ENCODE results near the gene ATL2. TPM values are rescaled to one million over a fixed set of nuclear protein-coding genes. Genes with fewer than 3 reads are reported as not detected.
"Not testable (repeated sequence)": the region's sequence is repeated elsewhere in the genome, so short reads cannot be mapped to it uniquely, and the experiment has no call there.

The ATL2 gene
- total and polyA plus RNA-seq, 7 donors, result 19.8 to 98.9 (median 59.2) TPM

- no peaks in the 10 kb centered on the region for H3K4me1 ChIP-seq
- no peak overlapping the region for H3K27ac ChIP-seq
- DNase-seq (no peak), ATAC-seq (no peak)
- WGBS, 3 donors, result 51 to 76% (median 67%) methylated on average over 3 of the region's 3 CpGs
- no peaks in the 10 kb centered on the region for H3K27me3 ChIP-seq (ENCODE audit: insufficient read depth in 3 of 3, low read length in 2 of 3)
- TF ChIP-seq CTCF (IDR thresholded peaks at IDR 0.05), result no peak
- no peak overlapping the region for H3K4me3 ChIP-seq
- H3K36me3 ChIP-seq (ENCODE audit: insufficient read depth in 1 of 2, low read depth in 1 of 2), result no peaks in the 10 kb centered on the region
- H3K9me3 ChIP-seq, result peaks cover 7% of the 10 kb centered on the region
- intact Hi-C loops (cut with DNase I), result no loop called here
These were observed 38.0 kb upstream of the ATL2 start for GRCh38 chr2:38415023-38415422.

DNA sequence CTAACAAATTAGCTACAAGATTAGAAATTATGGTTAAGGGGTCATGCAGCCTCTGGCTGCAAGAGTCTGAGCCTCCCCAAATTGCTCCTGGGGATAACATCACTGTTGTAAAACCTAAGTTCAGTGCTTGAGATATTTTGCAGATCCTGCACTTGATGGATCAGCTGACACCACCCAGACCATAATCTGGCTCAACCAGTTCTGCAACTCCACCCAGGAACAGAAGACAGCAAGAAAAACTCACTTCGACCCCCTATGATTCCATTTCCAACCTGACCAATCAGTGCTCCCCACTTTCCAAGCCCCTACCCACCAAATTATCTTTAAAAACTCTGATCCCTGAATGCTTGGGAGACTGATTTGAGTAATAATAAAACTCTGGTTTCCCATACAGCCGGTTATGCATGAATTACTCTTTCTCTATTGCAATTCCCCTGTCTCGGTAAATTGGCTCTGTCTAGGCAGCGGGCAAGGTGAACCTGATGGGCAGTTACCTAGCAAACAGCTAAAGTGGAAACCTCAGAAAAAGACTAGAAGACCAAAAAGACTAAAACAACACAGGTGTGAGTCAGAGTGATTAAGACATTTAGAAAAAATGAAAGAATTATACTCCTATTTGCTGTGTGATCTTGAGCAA lies 35.3 kb upstream of the ATL2 start:
- H3K27ac ChIP-seq, result not testable (repeated sequence)
- 95 to 97% (median 97%) methylated on average over 4 of the region's 4 CpGs for WGBS, 3 donors

GRCh38 chr2:38409156-38410102 lies 32.4 kb upstream of the ATL2 start:
- TF ChIP-seq CTCF (IDR thresholded peaks at IDR 0.05), result no peak
- Histone ChIP-seq H3K27ac (no peak overlapping the region), H3K36me3 (ENCODE audit: insufficient read depth in 1 of 2, low read depth in 1 of 2) (no peaks in the 10 kb centered on the region), H3K4me1 (no peaks in the 10 kb centered on the region), H3K4me3 (no peak overlapping the region), H3K9me3 (peaks cover 7% of the 10 kb centered on the region), H3K27me3 (ENCODE audit: insufficient read depth in 3 of 3, low read length in 2 of 3) (no peaks in the 10 kb centered on the region)
- WGBS, 3 donors, result 32 to 44% (median 33%) methylated on average over 2 of the region's 2 CpGs
- no peak for DNase-seq
- ATAC-seq, result peak in 2 of 4 donors; percentile 45 to 51
- intact Hi-C loops (cut with DNase I), result no loop called here

More for the DNA sequence above, 35.3 kb upstream of the ATL2 start:
- H3K36me3 ChIP-seq (ENCODE audit: insufficient read depth in 1 of 2, low read depth in 1 of 2); H3K4me3 ChIP-seq; DNase-seq; H3K27me3 ChIP-seq (ENCODE audit: insufficient read depth in 3 of 3, low read length in 2 of 3); H3K9me3 ChIP-seq; intact Hi-C loops (cut with DNase I); H3K4me1 ChIP-seq; ATAC-seq: not testable (repeated sequence)

DNA sequence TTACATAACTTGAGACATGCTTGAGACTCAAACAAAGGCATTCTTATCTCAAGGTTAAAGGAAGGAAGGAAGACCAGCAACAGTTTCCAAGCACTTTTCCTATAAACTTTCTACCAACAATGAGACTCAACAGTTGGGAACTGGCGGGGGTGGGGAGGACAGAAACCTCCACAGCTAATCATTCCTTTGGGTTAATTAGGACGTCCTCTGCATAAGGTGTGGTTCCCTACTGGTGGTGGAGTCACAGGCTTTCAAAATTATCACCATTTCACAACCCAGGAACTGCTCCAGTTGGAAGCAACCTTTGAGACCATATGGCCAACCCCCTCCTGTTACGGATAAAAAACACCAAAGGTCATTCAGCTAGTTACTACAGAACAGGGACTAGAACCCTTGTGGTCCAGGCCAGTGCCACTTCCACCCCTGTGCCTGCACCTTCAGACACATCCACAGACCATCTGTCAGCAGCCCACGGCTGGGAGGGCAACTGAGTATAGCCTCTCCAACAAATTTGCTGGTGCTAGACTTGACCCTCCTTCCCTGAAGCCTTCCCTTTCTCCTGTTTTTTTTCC lies 30.1 kb upstream of the ATL2 start:
- Histone ChIP-seq H3K4me1 (no peaks in the 10 kb centered on the region), H3K27me3 (ENCODE audit: insufficient read depth in 3 of 3, low read length in 2 of 3) (no peaks in the 10 kb centered on the region), H3K4me3 (no peak overlapping the region), H3K9me3 (no peaks in the 10 kb centered on the region), H3K36me3 (ENCODE audit: insufficient read depth in 1 of 2, low read depth in 1 of 2) (no peaks in the 10 kb centered on the region), H3K27ac (no peak overlapping the region)
- intact Hi-C loops (cut with DNase I), result no loop called here
- 59 to 74% (median 66%) methylated on average over 4 of the region's 4 CpGs for WGBS, 3 donors
- TF ChIP-seq CTCF (IDR thresholded peaks at IDR 0.05), result no peak
- ATAC-seq, result peak in 2 of 4 donors; percentile 32 to 48
- no peak for DNase-seq

DNA sequence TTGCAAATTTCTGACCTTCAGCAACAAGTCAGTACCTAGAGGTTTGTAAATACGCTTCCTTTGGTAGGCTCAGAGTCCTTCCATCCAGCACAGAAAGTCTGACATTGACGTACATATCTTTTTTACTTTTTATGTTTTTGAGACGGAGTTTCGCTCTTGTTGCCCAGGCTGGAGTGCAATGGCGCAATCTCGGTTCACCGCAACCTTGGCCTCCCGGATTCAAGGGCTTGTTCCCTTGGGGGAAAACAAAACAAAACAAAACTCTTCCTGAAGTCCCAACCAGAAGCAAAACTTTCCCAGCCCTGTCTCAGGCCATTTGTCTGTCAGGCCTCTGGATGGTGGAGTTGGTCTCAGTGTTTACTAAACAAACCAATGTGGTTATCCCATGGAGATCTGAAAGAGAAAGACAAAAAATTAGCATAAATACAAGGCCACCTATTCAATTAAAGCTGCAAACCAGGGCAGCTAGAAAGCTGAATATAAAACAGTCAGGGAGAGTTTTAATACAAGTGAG lies 29.6 kb upstream of the ATL2 start:
- DNase-seq (peak in 1 of 2 donors; percentile 64), ATAC-seq (peak in 1 of 4 donors; percentile 50)
- no peak for TF ChIP-seq CTCF (IDR thresholded peaks at IDR 0.05)
- Histone ChIP-seq H3K4me1 (no peaks in the 10 kb centered on the region), H3K27me3 (ENCODE audit: insufficient read depth in 3 of 3, low read length in 2 of 3) (no peaks in the 10 kb centered on the region), H3K27ac (peak overlapping the region; percentile 20), H3K36me3 (ENCODE audit: insufficient read depth in 1 of 2, low read depth in 1 of 2) (no peaks in the 10 kb centered on the region), H3K9me3 (no peaks in the 10 kb centered on the region), H3K4me3 (no peak overlapping the region)
- intact Hi-C loops (cut with DNase I), result no loop called here
- WGBS, 3 donors, result 71 to 76% (median 72%) methylated on average over 8 of the region's 8 CpGs
